ENCODE measurements around the gene TOP1. TPM values are rescaled to one million over a fixed set of nuclear protein-coding genes. Genes with fewer than 3 reads are reported as not detected.
"Not testable (repeated sequence)": the region's sequence is repeated elsewhere in the genome, so short reads cannot be mapped to it uniquely, and the experiment has no call there.

TOP1 gene
- polyA plus RNA-seq, 2 of the 4 experiments (the other 2 are of a cell fraction) = 20.8 to 70.6 TPM

DNA sequence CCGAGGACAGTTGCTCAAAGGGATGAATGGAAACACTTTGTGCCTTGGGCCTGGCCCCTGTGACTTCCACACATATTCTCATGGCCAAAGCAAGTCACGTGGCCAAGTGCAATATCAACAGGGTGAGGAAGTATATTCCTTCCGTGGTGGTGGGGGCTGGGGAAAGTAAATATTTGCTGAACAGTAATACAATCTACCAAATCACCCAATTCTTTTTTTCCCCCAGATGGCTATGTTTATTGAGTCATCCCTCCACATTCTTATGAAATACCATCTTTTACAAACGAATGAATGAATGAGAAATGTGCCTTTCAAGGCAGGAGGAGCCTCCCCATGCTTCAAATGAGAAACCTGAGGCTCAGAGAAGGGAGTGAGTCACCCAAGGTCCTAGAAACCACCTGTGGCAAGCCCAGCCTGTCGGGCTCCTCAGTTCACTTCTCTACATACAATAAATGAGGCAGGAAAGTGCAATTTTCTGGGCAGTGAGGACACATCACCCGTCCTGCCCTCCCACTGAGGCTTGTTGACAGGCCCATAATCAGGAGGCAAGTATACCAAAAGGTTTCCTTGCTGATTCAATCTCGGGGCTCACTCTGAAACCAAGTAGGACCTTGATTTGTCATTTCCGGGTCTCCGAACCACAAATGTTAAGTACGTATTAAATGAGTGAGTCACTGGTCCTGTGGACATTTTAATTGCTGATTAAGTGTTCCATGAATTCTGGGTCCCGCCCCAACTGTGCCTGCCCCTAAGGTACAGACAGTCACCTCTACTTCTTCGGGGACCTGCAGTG, 25.3 kb upstream of the TOP1 start (continued):
- peak in 1 of 2 experiments; percentile 2; a peak in 2 of 5 replicates for TF ChIP-seq RAD21 (conservative IDR thresholded peaks at IDR 0.05 in 1 of 2, IDR thresholded peaks at IDR 0.05 in 1 of 2)

DNA sequence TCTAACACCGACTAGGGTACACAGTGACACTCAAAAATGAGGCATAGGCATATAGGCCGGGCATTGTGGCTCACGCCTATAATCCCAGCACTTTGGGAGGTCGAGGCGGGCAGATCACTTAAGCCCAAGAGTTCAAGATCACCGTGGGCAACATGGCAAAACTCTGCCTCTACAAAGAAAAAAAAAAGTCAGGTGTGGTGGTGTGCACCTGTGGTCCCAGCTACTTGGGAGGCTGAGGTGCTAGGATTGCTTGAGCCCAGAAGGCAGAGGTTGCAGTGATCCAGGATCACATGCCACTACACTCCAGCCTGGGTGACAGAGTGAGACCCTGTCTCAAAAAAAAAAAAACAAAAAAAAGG, 24.7 kb upstream of the TOP1 start:
- Histone ChIP-seq H3K4me2 (peak overlapping the region; percentile 62), H3K4me3 (peak overlapping the region; percentile 16; the same call in 1 of the 3 replicates), H3K27ac (peak overlapping the region; percentile 84 to 89), H3K4me1 (peaks cover 53% of the 10 kb centered on the region)
- ATAC-seq; FAIRE-seq; H3K9me3 ChIP-seq; DNase-seq (ENCODE audit: low read depth in 1 of 2, low spot score in 1 of 2); POLR2A ChIA-PET: not testable (repeated sequence)
- CTCF ChIA-PET = interaction anchor here (0.6 kb wide), 2 partner anchors 14 to 16 kb away, joined by 3 read pairs; no protein-coding TSS in a partner anchor
- 58% methylated on average over 6 of the region's 6 CpGs for WGBS (ENCODE audit: missing lambda C conversion rate)

GRCh38 chr20:41004531-41005360, 23.9 kb upstream of the TOP1 start:
- Histone ChIP-seq H3K9me3 (peaks cover 10% of the 10 kb centered on the region), H3K4me3 (peak overlapping the region; percentile 11; the same call in 1 of the 3 replicates), H3K4me2 (peak overlapping the region; percentile 62), H3K4me1 (peaks cover 56% of the 10 kb centered on the region), H3K27ac (peak overlapping the region; percentile 84 to 89)
- no peak for DNase-seq (ENCODE audit: low read depth in 1 of 2, low spot score in 1 of 2)
- 86% methylated on average over 8 of the region's 8 CpGs for WGBS (ENCODE audit: missing lambda C conversion rate)
- no peak for FAIRE-seq
- TF ChIP-seq JUNB (IDR thresholded peaks at IDR 0.05) (no peak), ESRRA (IDR thresholded peaks at IDR 0.05; ENCODE audit: borderline replicate concordance, low read length) (peak; percentile 62; the same call in 1 of the 2 replicates)
- ChIA-PET POLR2A (interaction anchor here (0.9 to 1.5 kb wide), 2 partner anchors 14 to 23 kb away, joined by 4 read pairs; partner anchors contain the start of gene TOP1), CTCF (interaction anchor here (0.6 to 1.9 kb wide), 9 partner anchors 12 to 91 kb away, joined by 3 to 14 read pairs (median 4); no protein-coding TSS in a partner anchor)
- no peak for ATAC-seq

DNA sequence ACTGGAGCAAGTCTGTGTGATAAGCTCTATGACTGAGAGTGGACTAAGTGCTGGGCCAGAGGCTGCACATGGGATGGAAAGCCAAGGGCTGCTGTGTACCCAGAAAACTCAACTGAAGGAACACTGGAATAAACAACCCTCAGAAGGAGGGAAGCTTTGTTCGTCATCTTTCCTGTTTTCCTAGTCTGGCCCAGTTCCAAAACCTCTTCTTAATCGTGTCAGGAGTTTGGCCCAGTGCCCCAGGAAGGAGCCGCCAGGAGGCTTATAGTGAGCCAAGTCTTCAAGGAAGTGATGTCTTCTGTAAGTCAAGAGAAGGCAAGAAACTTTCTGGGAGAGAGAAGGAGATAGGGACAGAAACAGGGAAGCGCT, 23.3 kb upstream of the TOP1 start:
- Histone ChIP-seq H3K9me3 (peaks cover 10% of the 10 kb centered on the region), H3K4me1 (peaks cover 56% of the 10 kb centered on the region), H3K4me2 (peak overlapping the region; percentile 62), H3K27ac (peak overlapping the region; percentile 84 to 89), H3K4me3 (no peak overlapping the region; the same call in 2 of the 3 replicates)
- TF ChIP-seq, protein P1, sequence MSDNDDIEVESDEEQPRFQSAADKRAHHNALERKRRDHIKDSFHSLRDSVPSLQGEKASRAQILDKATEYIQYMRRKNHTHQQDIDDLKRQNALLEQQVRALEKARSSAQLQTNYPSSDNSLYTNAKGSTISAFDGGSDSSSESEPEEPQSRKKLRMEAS (IDR thresholded peaks at IDR 0.05) = 0 out of 2 replicates have a peak, but pooled peaks have one; percentile 31
- TF ChIP-seq, protein P2, sequence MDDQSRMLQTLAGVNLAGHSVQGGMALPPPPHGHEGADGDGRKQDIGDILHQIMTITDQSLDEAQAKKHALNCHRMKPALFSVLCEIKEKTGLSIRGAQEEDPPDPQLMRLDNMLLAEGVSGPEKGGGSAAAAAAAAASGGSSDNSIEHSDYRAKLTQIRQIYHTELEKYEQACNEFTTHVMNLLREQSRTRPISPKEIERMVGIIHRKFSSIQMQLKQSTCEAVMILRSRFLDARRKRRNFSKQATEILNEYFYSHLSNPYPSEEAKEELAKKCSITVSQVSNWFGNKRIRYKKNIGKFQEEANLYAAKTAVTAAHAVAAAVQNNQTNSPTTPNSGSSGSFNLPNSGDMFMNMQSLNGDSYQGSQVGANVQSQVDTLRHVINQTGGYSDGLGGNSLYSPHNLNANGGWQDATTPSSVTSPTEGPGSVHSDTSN (IDR thresholded peaks at IDR 0.05) = 0 out of 2 replicates have a peak, but pooled peaks have one; percentile 27
- TF ChIP-seq ZNF302 (CRISPR knock-in tag; IDR thresholded peaks at IDR 0.05) (no peak), RNF2 (IDR thresholded peaks at IDR 0.05; ENCODE audit: borderline replicate concordance, low read depth) (no peak)
- peak; percentile 3 to 29; a peak in 3 of 6 replicates for ATAC-seq
- no peak for FAIRE-seq
- DNase-seq (ENCODE audit: low read depth in 1 of 2, low spot score in 1 of 2) = peak; percentile 54 to 85
- ChIA-PET CTCF (interaction anchor here (1.3 to 1.9 kb wide), 7 partner anchors 13 to 90 kb away, joined by 3 to 14 read pairs (median 4); no protein-coding TSS in a partner anchor), POLR2A (interaction anchor here (0.9 to 1.5 kb wide), 2 partner anchors 15 to 23 kb away, joined by 4 read pairs; partner anchors contain the start of gene TOP1)
- whole genome bisulfite sequencing (ENCODE audit: missing lambda C conversion rate) = 23% methylated on average over 4 of the region's 4 CpGs

GRCh38 chr20:41006126-41006935, 22.3 kb upstream of the TOP1 start:
- peaks cover 56% of the 10 kb centered on the region for H3K4me1 ChIP-seq
- CTCF ChIA-PET = interaction anchor here (1.3 to 2.0 kb wide), 8 partner anchors 9 to 89 kb away, joined by 3 to 14 read pairs (median 4); no protein-coding TSS in a partner anchor

More at GRCh38 chr20:41006126-41006935, 22.3 kb upstream of the TOP1 start:
- DNase-seq (ENCODE audit: low read depth in 1 of 2, low spot score in 1 of 2) = no peak
- 90% methylated on average over 9 of the region's 13 CpGs for whole genome bisulfite sequencing (ENCODE audit: missing lambda C conversion rate)
- TF ChIP-seq RFX5 (IDR thresholded peaks at IDR 0.05) (no peak), CHD2 (IDR thresholded peaks at IDR 0.05; ENCODE audit: low read length, partially characterized antibody) (no peak), MAZ (IDR thresholded peaks at IDR 0.05; ENCODE audit: borderline replicate concordance, low read depth, low read length) (no peak)
- Histone ChIP-seq H3K4me2 (peak overlapping the region; percentile 62; the same call in 2 of the 3 replicates), H3K9me3 (peaks cover 10% of the 10 kb centered on the region), H3K27ac (peak overlapping the region; percentile 84 to 89), H3K4me3 (no peak overlapping the region)
- POLR2A ChIA-PET = interaction anchor here (1.4 to 1.7 kb wide), 3 partner anchors 16 to 22 kb away, joined by 4 to 5 read pairs (median 4); partner anchors contain the start of gene TOP1
- ATAC-seq = no peak
- no peak for FAIRE-seq

Measured in A549 (cell line).